Stomach (tissue), 4 donors: ENCODE data around the gene ZNF598.

Experiments
- CTCF ChIP-seq, 7 experiments: fragments of 450-650 bp in 4 of 7; fragments of 200-600 bp in 3 of 7; sonication (generic) in 3 of 7; IDR thresholded peaks; one replicate each; pipeline ENCODE4 v1.5.1; 2016 to 2019; ENCODE audit warnings: antibody characterized with exemption in 7 of 7, control low read depth in 2 of 7, mild to moderate bottlenecking in 1 of 7
- EP300 ChIP-seq: sonication (generic); formaldehyde crosslinking; IDR thresholded peaks from one replicate; pipeline ENCODE4 v1.6.1; 2017; ENCODE audit warnings: antibody characterized with exemption
- POLR2A ChIP-seq, 4 donors: fragments of 450-650 bp; IDR thresholded peaks; one replicate each; pipeline ENCODE4 v1.6.1; 2016; ENCODE audit warnings: antibody characterized with exemption in 4 of 4, control low read depth in 2 of 4, mild to moderate bottlenecking in 1 of 4, moderate library complexity in 1 of 4
- POLR2AphosphoS5 ChIP-seq, 3 donors: sonication (generic); formaldehyde crosslinking; IDR thresholded peaks; one replicate each; pipeline ENCODE4 v1.6.1; 2016; ENCODE audit warnings: antibody characterized with exemption in 3 of 3

- TF ChIP-seq POLR2AphosphoS5 (IDR thresholded peaks at IDR 0.05) (no peak), CTCF (IDR thresholded peaks at IDR 0.05) (no peak), POLR2A (IDR thresholded peaks at IDR 0.05) (no peak), EP300 (no peak)
These were observed 50.8 kb downstream of the ZNF598 start for GRCh38 chr16:1958715-1959268.
